Keratinocyte (primary cell): Measurements from ENCODE around the gene GIT1. TPM values are rescaled to one million over a fixed set of nuclear protein-coding genes. Genes with fewer than 3 reads are reported as not detected.

Experiments
- DNase-seq: peaks from one replicate; pipeline ENCODE4 v3.0.0-alpha.2; 2011; ENCODE audit warnings: low read depth, missing footprints, low spot score
- FAIRE-seq: peaks from 2 replicates; lab custom pipeline; 2011; peaks lifted over from hg19 to GRCh38; lab: Jason Lieb, UNC
- H2AFZ ChIP-seq: 2 replicates; pipeline ENCODE4 v1.6.0; 2012; ENCODE audit warnings: low read length, control low read depth, inconsistent platforms; ENCODE audit not compliant: control insufficient read depth
- H3K27ac ChIP-seq: 2 replicates; pipeline ENCODE4 v1.5.1; 2011; ENCODE audit warnings: low read length; ENCODE audit not compliant: control insufficient read depth, insufficient read depth
- H3K27me3 ChIP-seq: 3 replicates; pipeline ENCODE4 v1.6.0; 2011; ENCODE audit warnings: low read length; ENCODE audit not compliant: control insufficient read depth, insufficient read depth; ENCODE audit errors: extremely low read depth
- H3K36me3 ChIP-seq, 2 experiments: 2 replicates in 1 of 2; 3 replicates in 1 of 2; pipeline ENCODE4 v1.5.1; 2011; ENCODE audit warnings: low read length in 2 of 2, mild to moderate bottlenecking in 1 of 2; ENCODE audit not compliant: control insufficient read depth in 2 of 2, insufficient read depth in 2 of 2; ENCODE audit errors: extremely low read depth in 1 of 2
- H3K4me1 ChIP-seq: 3 replicates; pipeline ENCODE4 v1.5.1; 2011; ENCODE audit warnings: low read length; ENCODE audit not compliant: control insufficient read depth, insufficient read depth; ENCODE audit errors: extremely low read depth
- H3K4me2 ChIP-seq: 3 replicates; pipeline ENCODE4 v1.6.0; 2011; ENCODE audit warnings: low read depth, low read length; ENCODE audit not compliant: control insufficient read depth, insufficient read depth; ENCODE audit errors: extremely low read depth
- H3K4me3 ChIP-seq, 3 experiments: fragments of 200-600 bp in 1 of 3; sonication (generic) in 1 of 3; 2 replicates in 2 of 3; 3 replicates in 1 of 3; pipeline ENCODE4 v1.5.1; 2011 to 2016; ENCODE audit warnings: low read length in 3 of 3, mild to moderate bottlenecking in 3 of 3, control low read depth in 2 of 3, inconsistent platforms in 1 of 3, low read depth in 1 of 3, mixed read lengths in 1 of 3, mixed run types in 1 of 3, moderate library complexity in 1 of 3; ENCODE audit not compliant: control insufficient read depth in 2 of 3, insufficient read depth in 2 of 3; ENCODE audit errors: extremely low read depth in 1 of 3
- H3K79me2 ChIP-seq: 2 replicates; pipeline ENCODE4 v1.6.0; 2012; ENCODE audit warnings: low read length; ENCODE audit not compliant: control insufficient read depth, insufficient read depth
- H3K9ac ChIP-seq: 3 replicates; pipeline ENCODE4 v1.6.0; 2011; ENCODE audit warnings: low read length; ENCODE audit not compliant: control insufficient read depth, insufficient read depth; ENCODE audit errors: extremely low read depth
- H3K9me1 ChIP-seq: 3 replicates; pipeline ENCODE4 v1.6.0; 2011; ENCODE audit warnings: low read length; ENCODE audit not compliant: control insufficient read depth, insufficient read depth; ENCODE audit errors: extremely low read depth
- H3K9me3 ChIP-seq: 2 replicates; pipeline ENCODE4 v1.5.1; 2012; ENCODE audit warnings: low read depth, low read length; ENCODE audit not compliant: control insufficient read depth
- H4K20me1 ChIP-seq: 3 replicates; pipeline ENCODE4 v1.6.0; 2011; ENCODE audit warnings: low read length; ENCODE audit not compliant: control insufficient read depth, insufficient read depth; ENCODE audit errors: extremely low read depth
- CTCF ChIP-seq, 3 experiments: IDR thresholded peaks in 1 of 3; conservative IDR thresholded peaks in 1 of 3; optimal IDR thresholded peaks in 1 of 3; 2 replicates in 2 of 3; 3 replicates in 1 of 3; pipeline versions ENCODE3 to v1.5.1; 2011; ENCODE audit warnings: low read length in 3 of 3, mild to moderate bottlenecking in 3 of 3, moderate library complexity in 2 of 3, control low read depth in 1 of 3, inconsistent platforms in 1 of 3; ENCODE audit not compliant: insufficient read depth in 2 of 3; ENCODE audit errors: extremely low read depth in 1 of 3
- EZH2 ChIP-seq: IDR thresholded peaks from one replicate; pipeline ENCODE4 v1.6.1; 2012; ENCODE audit warnings: inconsistent platforms, mild to moderate bottlenecking, low read length, moderate library complexity
- dilution Hi-C: fragments of 300-500 bp; cut with MboI; formaldehyde crosslinking; loops from one replicate; pipeline ENCODE4 v1.7.0; 2020; ENCODE audit warnings: low sequenced_read_pairs; ENCODE audit not compliant: extremely low pct_ligation_motif_present
- polyA plus RNA-seq, 5 experiments: library from polyadenylated mRNA; depleted of rRNA in 3 of 5; stranded (reverse) in 3 of 5; stranded (forward) in 1 of 5; unstranded in 1 of 5; fragments of >200 nt; gene quantifications; 1 replicate in 1 of 5; 2 replicates in 3 of 5; 3 replicates in 1 of 5; pipeline versions ENCODE4 v1.2.1 to v1.2.3, GENCODE V29; 2011 to 2012; ENCODE audit warnings: missing spikeins in 2 of 5, low read depth in 1 of 5, low replicate concordance in 1 of 5

The GIT1 gene
- polyA plus RNA-seq, 1 donor (not counting 4 experiments of a cell fraction or from before 2014, with no cell fraction given): 42.7 TPM

DNA sequence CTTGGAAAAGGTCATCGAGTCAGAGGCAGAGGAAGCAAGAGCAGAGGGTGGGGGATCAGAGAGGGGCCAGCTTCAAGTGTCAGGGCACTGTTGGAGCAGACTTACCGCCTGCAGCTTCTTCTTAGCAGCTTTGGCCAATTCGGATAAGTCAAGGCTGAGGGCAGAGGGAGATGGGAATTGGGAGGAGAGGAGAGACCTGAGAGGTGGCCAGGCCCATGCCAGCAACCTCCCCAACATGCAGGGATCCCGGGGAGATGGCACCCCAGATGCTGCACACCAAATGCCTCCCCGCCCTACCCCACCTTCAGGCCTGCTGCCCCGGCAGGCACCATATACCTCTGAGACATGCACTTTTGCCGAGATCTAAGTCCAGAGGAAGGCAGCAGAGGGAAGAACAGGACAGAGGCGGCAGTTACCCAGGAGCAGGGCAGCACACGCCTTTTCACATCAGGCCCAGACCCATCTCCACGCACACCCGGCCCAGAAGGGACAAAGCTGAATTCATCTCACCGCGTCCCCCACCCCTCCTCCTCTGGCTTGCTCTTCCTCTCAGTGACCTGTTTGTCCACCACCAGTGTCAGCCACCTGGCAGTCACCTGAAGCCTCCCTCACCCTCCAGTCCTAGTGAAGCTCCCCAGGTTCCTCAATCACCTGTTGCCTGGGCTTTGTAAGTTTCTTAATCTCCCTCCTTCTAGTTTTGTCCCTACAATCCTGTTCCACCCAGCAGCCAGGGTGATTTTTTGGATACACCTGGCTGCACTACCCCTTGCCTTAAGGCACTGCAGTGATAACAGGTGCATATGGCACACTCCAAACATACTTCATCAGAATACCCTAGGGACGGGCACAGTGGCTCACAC lies 10.6 kb downstream of the GIT1 start:
- no peak overlapping the region for H3K27ac ChIP-seq
- peaks cover 6% of the 10 kb centered on the region for H3K9me1 ChIP-seq
- peaks cover 14% of the 10 kb centered on the region for H4K20me1 ChIP-seq
- no peak overlapping the region for H3K9ac ChIP-seq
- no peak overlapping the region for H2AFZ ChIP-seq
- H3K9me3 ChIP-seq: no peaks in the 10 kb centered on the region
- peaks cover 50 to 54% of the 10 kb centered on the region in 2 experiments for H3K36me3 ChIP-seq
- no peak overlapping the region for H3K4me2 ChIP-seq
- no peak overlapping the region for H3K4me3 ChIP-seq
- H3K27me3 ChIP-seq: no peaks in the 10 kb centered on the region
- peaks cover 33% of the 10 kb centered on the region for H3K4me1 ChIP-seq
- TF ChIP-seq CTCF (optimal IDR thresholded peaks at IDR 0.05 in 1 of 3, IDR thresholded peaks at IDR 0.05 in 1 of 3, conservative IDR thresholded peaks at IDR 0.05 in 1 of 3; ENCODE audit: extremely low read depth in 1 of 3, insufficient read depth in 2 of 3, low read length in 3 of 3) (no peak), EZH2 (no peak)
- peaks cover 20% of the 10 kb centered on the region for H3K79me2 ChIP-seq
- no peak for FAIRE-seq
- no peak for DNase-seq
- dilution Hi-C loops: no loop called here

DNA sequence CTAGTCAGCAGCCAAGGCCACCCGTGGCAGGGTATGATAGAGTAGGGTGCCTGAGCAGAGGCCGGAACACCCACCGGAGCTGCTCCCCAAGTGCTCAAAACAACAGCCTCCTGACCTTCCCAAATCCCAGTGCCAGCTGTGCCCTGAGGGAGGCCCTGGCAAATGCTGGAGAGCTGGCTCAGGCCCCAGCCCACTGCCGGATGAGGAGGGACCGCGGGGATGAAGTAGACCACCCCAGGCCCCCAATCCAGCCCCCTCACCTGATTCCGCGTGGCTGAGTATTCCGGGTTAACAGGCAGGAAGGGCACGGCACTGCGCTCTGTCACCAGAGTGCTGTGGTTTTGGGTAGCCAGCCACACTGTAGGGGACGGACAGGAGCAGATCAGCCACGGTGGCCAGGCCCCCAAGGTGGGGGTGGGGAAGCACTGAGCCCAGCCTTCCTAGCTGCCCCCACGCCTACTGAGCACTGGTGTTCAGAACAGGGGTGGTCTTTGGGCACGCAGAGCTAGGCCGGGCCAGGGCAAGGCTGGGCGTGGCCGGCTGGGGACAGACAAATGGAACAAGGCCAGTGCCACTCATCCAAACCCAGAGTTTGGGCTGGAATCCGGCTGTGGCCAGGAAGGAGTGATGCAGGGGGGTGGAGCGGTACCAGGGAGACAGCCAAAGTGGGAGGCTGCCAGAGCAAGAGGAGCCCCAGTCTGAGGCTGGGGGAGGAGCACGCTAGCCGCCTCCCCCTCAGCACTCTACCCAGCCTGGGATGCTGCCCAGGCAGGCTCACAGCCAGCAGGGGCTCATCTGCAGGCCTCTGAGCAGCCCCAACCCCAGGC lies 11.8 kb downstream of the GIT1 start:
- dilution Hi-C loops: no loop called here
- no peak for TF ChIP-seq CTCF (optimal IDR thresholded peaks at IDR 0.05 in 1 of 3, IDR thresholded peaks at IDR 0.05 in 1 of 3, conservative IDR thresholded peaks at IDR 0.05 in 1 of 3; ENCODE audit: extremely low read depth in 1 of 3, insufficient read depth in 2 of 3, low read length in 3 of 3)
- Histone ChIP-seq H3K4me3 (no peak overlapping the region), H4K20me1 (peaks cover 9% of the 10 kb centered on the region), H3K27me3 (no peaks in the 10 kb centered on the region), H3K4me2 (no peak overlapping the region), H3K79me2 (peaks cover 10% of the 10 kb centered on the region), H3K9me3 (no peaks in the 10 kb centered on the region), H3K36me3 (peaks cover 42 to 56% of the 10 kb centered on the region in 2 experiments), H3K27ac (no peak overlapping the region), H3K9me1 (peaks cover 4% of the 10 kb centered on the region), H2AFZ (no peak overlapping the region), H3K9ac (no peak overlapping the region), H3K4me1 (peaks cover 20% of the 10 kb centered on the region)
- no peak for FAIRE-seq
- no peak for DNase-seq
